PC-9 (cell line): ENCODE results near the gene CNTN4. TPM values are rescaled to one million over a fixed set of nuclear protein-coding genes. Genes with fewer than 3 reads are reported as not detected.

Experiments used
- BruUV-seq: library from RNA; stranded (reverse); fragments of 400-500 nt; replicated peaks from 2 replicates; lab custom pipeline; 2021; lab: Mats Ljungman, UMichigan
- CTCF ChIA-PET: fragments of 300-600 bp; sonication (Branson Sonifier 250); formaldehyde crosslinking; loops from one replicate; lab custom pipeline; 2022; ENCODE audit warnings: antibody characterized with exemption; lab: Charles Lee
- POLR2A ChIA-PET: fragments of 300-600 bp; sonication (Branson Sonifier 250); formaldehyde crosslinking; loops from one replicate; lab custom pipeline; 2022; ENCODE audit warnings: antibody characterized with exemption; ENCODE audit not compliant: unreplicated experiment; lab: Charles Lee
- DNase-seq, 2 experiments: peaks; one replicate each; pipeline versions ENCODE4 v3.0.0 to v3.0.0-alpha.2; 2015 to 2022; ENCODE audit warnings: mixed read lengths in 1 of 2
- H2AFZ ChIP-seq: fragments of 200-600 bp; sonication (generic); 2 replicates; pipeline ENCODE4 v1.8.1; 2017; ENCODE audit warnings: antibody characterized with exemption
- H3F3A ChIP-seq: fragments of 200-600 bp; sonication (generic); 2 replicates; pipeline ENCODE4 v1.8.1; 2017; ENCODE audit warnings: antibody characterized with exemption, mild to moderate bottlenecking, low read depth; ENCODE audit not compliant: insufficient read depth
- H3K27ac ChIP-seq: fragments of 200-600 bp; sonication (generic); 2 replicates; pipeline ENCODE4 v1.6.1; 2016; ENCODE audit warnings: mixed run types
- H3K27me3 ChIP-seq: fragments of 200-600 bp; sonication (generic); 2 replicates; pipeline ENCODE4 v1.6.1; 2016; ENCODE audit warnings: low read depth, mixed run types; ENCODE audit not compliant: insufficient read depth
- H3K36me3 ChIP-seq: fragments of 200-600 bp; sonication (generic); 2 replicates; pipeline ENCODE4 v1.6.1; 2016; ENCODE audit warnings: low read depth, mixed run types
- H3K4me1 ChIP-seq: fragments of 200-600 bp; sonication (generic); replicated peaks from 2 replicates; pipeline ENCODE4 v1.6.1; 2016; ENCODE audit warnings: mixed run types; ENCODE audit not compliant: insufficient read depth
- H3K4me2 ChIP-seq: fragments of 200-600 bp; sonication (generic); 2 replicates; pipeline ENCODE4 v1.6.1; 2017; ENCODE audit warnings: mixed run types
- H3K4me3 ChIP-seq: fragments of 200-600 bp; sonication (generic); 2 replicates; pipeline ENCODE4 v1.6.1; 2016; ENCODE audit warnings: mixed run types
- H3K79me2 ChIP-seq: fragments of 200-600 bp; sonication (generic); 2 replicates; pipeline ENCODE4 v1.6.1; 2017; ENCODE audit warnings: low read depth, mixed run types
- H3K9me2 ChIP-seq: fragments of 200-600 bp; sonication (generic); 2 replicates; pipeline ENCODE4 v1.8.1; 2017; ENCODE audit warnings: mild to moderate bottlenecking; ENCODE audit not compliant: insufficient read depth
- H3K9me3 ChIP-seq: fragments of 200-600 bp; sonication (generic); 2 replicates; pipeline ENCODE4 v1.8.1; 2016; ENCODE audit warnings: low read depth; ENCODE audit not compliant: insufficient read depth
- H4K20me1 ChIP-seq: fragments of 200-600 bp; sonication (generic); 2 replicates; pipeline ENCODE4 v1.8.1; 2017; ENCODE audit not compliant: insufficient read depth
- CTCF ChIP-seq: fragments of 200-600 bp; sonication (generic); conservative IDR thresholded peaks from 2 replicates; pipeline ENCODE4 v1.6.1; 2017; ENCODE audit warnings: mixed run types, antibody characterized with exemption, mild to moderate bottlenecking, moderate library complexity
- EZH2 ChIP-seq: fragments of 200-600 bp; sonication (generic); IDR thresholded peaks from 2 replicates; pipeline ENCODE4 v1.8.0; 2017; ENCODE audit warnings: antibody characterized with exemption, low read depth
- intact Hi-C: fragments of 100-400 bp; cut with micrococcal nuclease; formaldehyde crosslinking; loops from one replicate; pipeline ENCODE4 v1.10.0; 2022; ENCODE audit not compliant: unreplicated experiment
- total RNA-seq: library from RNA; stranded (reverse); gene quantifications from 2 replicates; pipeline ENCODE4 v1.2.3, GENCODE V29; 2021

The CNTN4 gene
- total RNA-seq, 1 experiment from 2014 or later, result not detected

GRCh38 chr3:3089017-3089416, 990.4 kb downstream of the CNTN4 start:
- Histone ChIP-seq H3K9me2 (no peaks in the 10 kb centered on the region), H3K79me2 (no peaks in the 10 kb centered on the region), H3K9me3 (no peaks in the 10 kb centered on the region), H2AFZ (no peak overlapping the region), H3K27me3 (no peaks in the 10 kb centered on the region; the same call in 1 of the 2 replicates), H3K27ac (no peak overlapping the region), H3K4me2 (no peak overlapping the region), H3K36me3 (no peaks in the 10 kb centered on the region), H3K4me3 (no peak overlapping the region), H3K4me1 (no peaks in the 10 kb centered on the region), H3F3A (no peaks in the 10 kb centered on the region), H4K20me1 (no peaks in the 10 kb centered on the region)
- CTCF ChIA-PET, result no interaction called here
- BruUV-seq, result no TSS peak
- POLR2A ChIA-PET, result no interaction called here
- no peak for TF ChIP-seq CTCF
- TF ChIP-seq EZH2, result no peak
- DNase-seq, result no peak
- intact Hi-C loops, result no loop called here

- H3K27me3 ChIP-seq, result peaks cover 15% of the 10 kb centered on the region; the same call in 1 of the 2 replicates
- intact Hi-C loops, result no loop called here
- H3K79me2 ChIP-seq, result no peaks in the 10 kb centered on the region
- POLR2A ChIA-PET, result no interaction called here
- H3K4me1 ChIP-seq, result no peaks in the 10 kb centered on the region
- H3K4me2 ChIP-seq, result no peak overlapping the region
- no peaks in the 10 kb centered on the region for H3K9me3 ChIP-seq
- H3K4me3 ChIP-seq, result no peak overlapping the region
- BruUV-seq, result no TSS peak
- H3K9me2 ChIP-seq, result no peaks in the 10 kb centered on the region
- H3K36me3 ChIP-seq, result no peaks in the 10 kb centered on the region
- H2AFZ ChIP-seq, result no peak overlapping the region
- no peaks in the 10 kb centered on the region for H4K20me1 ChIP-seq
- TF ChIP-seq CTCF (no peak), EZH2 (no peak)
- CTCF ChIA-PET, result no interaction called here
- DNase-seq, result no peak
- H3K27ac ChIP-seq, result no peak overlapping the region
- H3F3A ChIP-seq, result no peaks in the 10 kb centered on the region
These were observed 999.3 kb downstream of the CNTN4 start for GRCh38 chr3:3097958-3098357.

- CTCF ChIA-PET, result no interaction called here
These were observed 1003.2 kb downstream of the CNTN4 start for GRCh38 chr3:3101660-3102458.

More at GRCh38 chr3:3101660-3102458, 1003.2 kb downstream of the CNTN4 start:
- no peak for DNase-seq
- no peak for TF ChIP-seq EZH2
- no peak for TF ChIP-seq CTCF
- Histone ChIP-seq H3K27me3 (peaks cover 15% of the 10 kb centered on the region), H3K27ac (no peak overlapping the region), H2AFZ (no peak overlapping the region), H3K4me1 (no peaks in the 10 kb centered on the region), H3K79me2 (no peaks in the 10 kb centered on the region), H3K9me2 (no peaks in the 10 kb centered on the region), H4K20me1 (no peaks in the 10 kb centered on the region), H3K4me3 (no peak overlapping the region), H3K9me3 (no peaks in the 10 kb centered on the region), H3K36me3 (no peaks in the 10 kb centered on the region), H3K4me2 (no peak overlapping the region), H3F3A (no peaks in the 10 kb centered on the region)
- BruUV-seq, result no TSS peak
- intact Hi-C loops, result no loop called here
- POLR2A ChIA-PET, result no interaction called here
